Measurements from ENCODE around the gene TNPO2. TPM values are rescaled to one million over a fixed set of nuclear protein-coding genes. Genes with fewer than 3 reads are reported as not detected.

TNPO2 gene
- total and polyA plus RNA-seq, 2 of the 13 experiments (the other 11 are each of a cell fraction or from before 2014, with no cell fraction given) = 31.7 to 61.0 TPM

DNA sequence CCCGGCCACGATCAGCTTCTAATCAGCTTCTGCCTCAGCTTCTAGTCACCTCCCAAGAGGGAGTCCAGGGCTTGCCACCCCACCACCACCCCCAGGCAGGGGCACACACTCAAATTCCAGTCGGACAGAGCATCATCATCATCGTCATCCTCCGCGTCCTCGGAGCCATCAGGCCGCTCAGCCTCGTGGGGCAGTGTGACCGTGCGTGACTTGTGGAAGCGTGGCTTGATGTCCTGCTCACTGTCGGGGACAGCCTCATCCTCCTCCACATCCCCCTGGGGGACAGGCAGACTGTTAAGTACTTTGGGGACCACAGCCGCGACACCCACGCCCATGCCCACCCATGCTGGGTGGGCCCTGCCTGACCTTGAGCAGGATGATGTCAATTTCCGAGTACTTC lies 12.5 kb downstream of the TNPO2 start:
- no peak overlapping the region for H3K4me3 ChIP-seq (replicated peaks in 1 of 3; ENCODE audit: insufficient read depth in 1 of 3, low read depth in 2 of 3, low read length in 3 of 3)
- H3K9me3 ChIP-seq (ENCODE audit: low read length) = no peaks in the 10 kb centered on the region
- H3K27ac ChIP-seq (ENCODE audit: extremely low read length, insufficient read depth, low read length) = no peak overlapping the region
- peaks cover 39 to 69% of the 10 kb centered on the region in 2 experiments for H3K36me3 ChIP-seq (replicated peaks in 1 of 2; ENCODE audit: control insufficient read depth in 1 of 2, insufficient read depth in 2 of 2, low read length in 2 of 2)
- H4K20me1 ChIP-seq (ENCODE audit: insufficient read depth, low read length) = no peaks in the 10 kb centered on the region
- FAIRE-seq = no peak
- BruUV-seq (replicated peaks) = no TSS peak
- intact Hi-C loops (cut with micrococcal nuclease; ENCODE audit: unreplicated experiment) (no loop called here), in situ Hi-C loops (cut with HindIII; ENCODE audit: extremely low pct_ligation_motif_present, low pct_unique_long_range_greater_than_20kb) (loop anchor here (5.0 kb wide), 1 partner anchor 46 kb away; no protein-coding TSS in a partner anchor)
- H3K4me1 ChIP-seq (ENCODE audit: insufficient read depth, low read length) = no peaks in the 10 kb centered on the region
- H3K79me2 ChIP-seq (ENCODE audit: insufficient read depth, low read length) = no peaks in the 10 kb centered on the region
- no peak overlapping the region for H2AFZ ChIP-seq (ENCODE audit: low read length)
- no peaks in the 10 kb centered on the region for H3K27me3 ChIP-seq (ENCODE audit: control insufficient read depth in 1 of 2, insufficient read depth in 2 of 2, low read length in 2 of 2)
- WGBS (ENCODE audit: low lambda C conversion rate) = 97% methylated on average over 17 of the region's 17 CpGs
- POLR2A ChIA-PET = no interaction called here
- DNase-seq (ENCODE audit: low spot score) = no peak
- no peak overlapping the region for H3K9ac ChIP-seq (ENCODE audit: insufficient read depth, low read depth, low read length)
- CTCF ChIA-PET (ENCODE audit: low intra/inter-chr PET ratio, low total read pairs) = no interaction called here
- no peak for ATAC-seq
- TF ChIP-seq RAD51 (IDR thresholded peaks at IDR 0.05; ENCODE audit: borderline replicate concordance) (no peak), RBFOX2 (IDR thresholded peaks at IDR 0.05; ENCODE audit: low read depth, low read length) (peak; percentile 28; the same call in 1 of the 2 replicates), AGO2 (optimal IDR thresholded peaks at IDR 0.05; ENCODE audit: low read depth, low read length) (peak; percentile 35)
- no peak overlapping the region for H3K4me2 ChIP-seq (ENCODE audit: low read depth, low read length)

- in situ Hi-C loops (cut with HindIII; ENCODE audit: extremely low pct_ligation_motif_present, low pct_unique_long_range_greater_than_20kb) (no loop called here), intact Hi-C loops (cut with micrococcal nuclease; ENCODE audit: unreplicated experiment) (no loop called here)
- no peaks in the 10 kb centered on the region for H4K20me1 ChIP-seq (ENCODE audit: insufficient read depth, low read length)
- FAIRE-seq = no peak
- no peak for ATAC-seq
- no peak overlapping the region for H3K27ac ChIP-seq (ENCODE audit: extremely low read length, insufficient read depth, low read length)
- CTCF ChIA-PET (ENCODE audit: low intra/inter-chr PET ratio, low total read pairs) = no interaction called here
- H3K4me3 ChIP-seq (replicated peaks in 1 of 3; ENCODE audit: insufficient read depth in 1 of 3, low read depth in 2 of 3, low read length in 3 of 3) = no peak overlapping the region
- POLR2A ChIA-PET = no interaction called here
- no peak overlapping the region for H3K4me2 ChIP-seq (ENCODE audit: low read depth, low read length)
- H3K36me3 ChIP-seq (replicated peaks in 1 of 2; ENCODE audit: control insufficient read depth in 1 of 2, insufficient read depth in 2 of 2, low read length in 2 of 2) = peaks cover 31 to 69% of the 10 kb centered on the region in 2 experiments
- 97% methylated on average over 8 of the region's 8 CpGs for WGBS (ENCODE audit: low lambda C conversion rate)
- H3K4me1 ChIP-seq (ENCODE audit: insufficient read depth, low read length) = no peaks in the 10 kb centered on the region
- no peaks in the 10 kb centered on the region for H3K79me2 ChIP-seq (ENCODE audit: insufficient read depth, low read length)
- H3K9ac ChIP-seq (ENCODE audit: insufficient read depth, low read depth, low read length) = no peak overlapping the region
- no peaks in the 10 kb centered on the region for H3K9me3 ChIP-seq (ENCODE audit: low read length)
- DNase-seq (ENCODE audit: low spot score) = no peak
- no peak overlapping the region for H2AFZ ChIP-seq (ENCODE audit: low read length)
- no TSS peak for BruUV-seq (replicated peaks)
- H3K27me3 ChIP-seq (ENCODE audit: control insufficient read depth in 1 of 2, insufficient read depth in 2 of 2, low read length in 2 of 2) = no peaks in the 10 kb centered on the region
- TF ChIP-seq ZNF232 (CRISPR knock-in tag; IDR thresholded peaks at IDR 0.05; ENCODE audit: borderline replicate concordance) (no peak), SUZ12 (IDR thresholded peaks at IDR 0.05; ENCODE audit: low read depth, low read length) (no peak), KDM5B (CRISPR knock-in tag; IDR thresholded peaks at IDR 0.05; ENCODE audit: borderline replicate concordance) (no peak), ZNF644 (CRISPR knock-in tag; IDR thresholded peaks at IDR 0.05; ENCODE audit: low read depth) (no peak), SMC3 (IDR thresholded peaks at IDR 0.05; ENCODE audit: low read length) (no peak), WIZ (CRISPR knock-in tag; IDR thresholded peaks at IDR 0.05) (no peak), HMGXB3 (CRISPR knock-in tag; IDR thresholded peaks at IDR 0.05; ENCODE audit: borderline replicate concordance) (no peak), MAF1 (CRISPR knock-in tag; IDR thresholded peaks at IDR 0.05; ENCODE audit: borderline replicate concordance) (no peak), IRX3 (CRISPR knock-in tag; IDR thresholded peaks at IDR 0.05; ENCODE audit: borderline replicate concordance, low read depth) (no peak), ZNF839 (CRISPR knock-in tag; IDR thresholded peaks at IDR 0.05; ENCODE audit: borderline replicate concordance) (no peak), ZNF274 (CRISPR knock-in tag; IDR thresholded peaks at IDR 0.05) (no peak), GABPB1 (CRISPR knock-in tag; IDR thresholded peaks at IDR 0.05) (no peak), ETV5 (CRISPR knock-in tag; IDR thresholded peaks at IDR 0.05; ENCODE audit: borderline replicate concordance) (no peak)
Observed at GRCh38 chr19:12708641-12709040, 15.1 kb downstream of the TNPO2 start.
